ENCODE measurements around the gene SH3D21.

GRCh38 chr1:36303244-36303643 lies 2.9 kb upstream of the SH3D21 start:
- TF ChIP-seq POLR2AphosphoS5 (IDR thresholded peaks at IDR 0.05) (no peak), POLR2A (IDR thresholded peaks at IDR 0.05) (no peak), CTCF (IDR thresholded peaks at IDR 0.05) (no peak)
